Spleen (tissue), 11 donors: Measurements from ENCODE around the gene CDCA3. TPM values are rescaled to one million over a fixed set of nuclear protein-coding genes. Genes with fewer than 3 reads are reported as not detected.

Experiments used
- DNase-seq: peaks from one replicate; pipeline ENCODE4 v3.0.0-alpha.2; 2020
- H3K27ac ChIP-seq, 8 donors: fragments of 200-600 bp; sonication (generic) in 7 of 8; 1 replicate in 4 of 8; 2 replicates in 4 of 8; pipeline versions ENCODE4 v1.5.0 to v1.8.0; 2016 to 2021; ENCODE audit warnings: inconsistent platforms in 4 of 8, mild to moderate bottlenecking in 4 of 8, moderate library complexity in 1 of 8
- H3K27me3 ChIP-seq, 7 donors: fragments of 200-600 bp; sonication (generic) in 6 of 7; replicated peaks in 1 of 7; 1 replicate in 4 of 7; 2 replicates in 3 of 7; pipeline versions ENCODE4 v1.5.0 to v1.8.0; 2016 to 2021; ENCODE audit warnings: inconsistent platforms in 3 of 7, mild to moderate bottlenecking in 1 of 7
- H3K36me3 ChIP-seq, 6 donors: fragments of 200-600 bp; sonication (generic) in 5 of 6; 1 replicate in 4 of 6; 2 replicates in 2 of 6; pipeline versions ENCODE4 v1.5.0 to v1.8.0; 2016 to 2021; ENCODE audit warnings: inconsistent platforms in 2 of 6
- H3K4me1 ChIP-seq, 6 donors: fragments of 200-600 bp; sonication (generic) in 5 of 6; 1 replicate in 3 of 6; 2 replicates in 3 of 6; pipeline versions ENCODE4 v1.5.0 to v1.8.0; 2016 to 2021; ENCODE audit warnings: inconsistent platforms in 3 of 6
- H3K4me3 ChIP-seq, 8 donors: fragments of 200-600 bp; sonication (generic) in 7 of 8; 1 replicate in 4 of 8; 2 replicates in 4 of 8; pipeline versions ENCODE4 v1.5.0 to v1.8.0; 2016 to 2021; ENCODE audit warnings: inconsistent platforms in 4 of 8, mild to moderate bottlenecking in 4 of 8, moderate library complexity in 2 of 8
- H3K9me3 ChIP-seq, 8 donors: fragments of 200-600 bp; sonication (generic) in 7 of 8; 1 replicate in 4 of 8; 2 replicates in 4 of 8; pipeline versions ENCODE4 v1.5.0 to v1.8.0; 2016 to 2021; ENCODE audit warnings: inconsistent platforms in 4 of 8
- POLR2A ChIP-seq, 3 donors: fragments of 450-650 bp; IDR thresholded peaks; one replicate each; pipeline ENCODE4 v1.5.1; 2017; ENCODE audit warnings: antibody characterized with exemption in 3 of 3, mild to moderate bottlenecking in 1 of 3
- POLR2AphosphoS5 ChIP-seq, 3 donors: sonication (generic); formaldehyde crosslinking; IDR thresholded peaks; one replicate each; pipeline ENCODE4 v1.5.1; 2017; ENCODE audit warnings: antibody characterized with exemption in 3 of 3
- WGBS, 5 donors: extraction: QIAGEN DNeasy Blood & Tissue Kit in 3 of 5; methylation state at CpG; one replicate each; pipeline versions ENCODE4 v1.1.5 to v1.1.7; 2013 to 2018; 5-methylcytosine and 5-hydroxymethylcytosine counted together
- intact Hi-C: fragments of 100-400 bp; cut with DNase I; formaldehyde crosslinking; loops from one replicate; pipeline ENCODE4 v1.15.0; 2023; ENCODE audit warnings: low total_unique reads
- polyA plus RNA-seq, 3 donors: library from polyadenylated mRNA; stranded (reverse); fragments of 200-250 nt; gene quantifications; one replicate each; pipeline ENCODE4 v1.2.1, GENCODE V29; 2013
- total RNA-seq, 7 donors: library from RNA; depleted of rRNA in 3 of 7; stranded (reverse); fragments of >200 nt in 3 of 7; fragmentation: NEBNext Ultra II Directional in 4 of 7; extraction: Animal tissue kit (Norgen Biotek cat#: 25700) in 4 of 7; gene quantifications; one replicate each; pipeline versions ENCODE4 v1.1.0 to v1.2.1, GENCODE V29; 2016 to 2021
- TF ChIP-seq, protein P1 (sequence below), 11 experiments: fragments of 200-600 bp in 7 of 11; fragments of 450-650 bp in 4 of 11; sonication (generic) in 4 of 11; IDR thresholded peaks in 8 of 11; conservative IDR thresholded peaks in 3 of 11; 1 replicate in 7 of 11; 2 replicates in 4 of 11; pipeline versions ENCODE4 v1.4.0 to v1.8.0; 2016 to 2021; ENCODE audit warnings: antibody characterized with exemption in 11 of 11, inconsistent platforms in 4 of 11, mild to moderate bottlenecking in 1 of 11
- donor health status: healthy with polysubstance abuse.
- donor health status: DM: no; HTN: no; CAD: no; lungs with moderate emphysema.
- donor health status: DM: no; HTN: no; CAD: no.
- donor health status: Bipolar disorder and iron deficiency.
- donor health status: healthy.
- donor health status: DM: no; HTN: no; CAD: no.
- donor health status: DM: yes; HTN: yes; CAD: no.

Gene CDCA3
- total and polyA plus RNA-seq, 10 donors, result 1.9 to 18.1 (median 5.4) TPM

- Histone ChIP-seq H3K4me1 (peaks cover 4 to 64% (median 51%) of the 10 kb centered on the region in 6 donors), H3K27ac (no peak overlapping the region), H3K27me3 (peaks cover 0 to 52% (median 41%) of the 10 kb centered on the region in 7 donors), H3K36me3 (peaks cover 0 to 3% (median 0%) of the 10 kb centered on the region in 6 donors), H3K4me3 (no peak overlapping the region), H3K9me3 (no peaks in the 10 kb centered on the region)
- 59 to 79% (median 73%) methylated on average over 10 to 11 of the region's 11 CpGs for WGBS, 5 donors
- peak; percentile 76 for DNase-seq
- intact Hi-C loops, result no loop called here
- no peak for TF ChIP-seq POLR2A (IDR thresholded peaks at IDR 0.05)
- peak in 1 of 3 donors; percentile 50 for TF ChIP-seq POLR2AphosphoS5 (IDR thresholded peaks at IDR 0.05)
- TF ChIP-seq, protein P1, sequence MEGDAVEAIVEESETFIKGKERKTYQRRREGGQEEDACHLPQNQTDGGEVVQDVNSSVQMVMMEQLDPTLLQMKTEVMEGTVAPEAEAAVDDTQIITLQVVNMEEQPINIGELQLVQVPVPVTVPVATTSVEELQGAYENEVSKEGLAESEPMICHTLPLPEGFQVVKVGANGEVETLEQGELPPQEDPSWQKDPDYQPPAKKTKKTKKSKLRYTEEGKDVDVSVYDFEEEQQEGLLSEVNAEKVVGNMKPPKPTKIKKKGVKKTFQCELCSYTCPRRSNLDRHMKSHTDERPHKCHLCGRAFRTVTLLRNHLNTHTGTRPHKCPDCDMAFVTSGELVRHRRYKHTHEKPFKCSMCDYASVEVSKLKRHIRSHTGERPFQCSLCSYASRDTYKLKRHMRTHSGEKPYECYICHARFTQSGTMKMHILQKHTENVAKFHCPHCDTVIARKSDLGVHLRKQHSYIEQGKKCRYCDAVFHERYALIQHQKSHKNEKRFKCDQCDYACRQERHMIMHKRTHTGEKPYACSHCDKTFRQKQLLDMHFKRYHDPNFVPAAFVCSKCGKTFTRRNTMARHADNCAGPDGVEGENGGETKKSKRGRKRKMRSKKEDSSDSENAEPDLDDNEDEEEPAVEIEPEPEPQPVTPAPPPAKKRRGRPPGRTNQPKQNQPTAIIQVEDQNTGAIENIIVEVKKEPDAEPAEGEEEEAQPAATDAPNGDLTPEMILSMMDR (IDR thresholded peaks at IDR 0.05 in 8 of 11, conservative IDR thresholded peaks at IDR 0.05 in 3 of 11), result no peak
Measured at GRCh38 chr12:6830286-6830890, 20.7 kb downstream of the CDCA3 start.

DNA sequence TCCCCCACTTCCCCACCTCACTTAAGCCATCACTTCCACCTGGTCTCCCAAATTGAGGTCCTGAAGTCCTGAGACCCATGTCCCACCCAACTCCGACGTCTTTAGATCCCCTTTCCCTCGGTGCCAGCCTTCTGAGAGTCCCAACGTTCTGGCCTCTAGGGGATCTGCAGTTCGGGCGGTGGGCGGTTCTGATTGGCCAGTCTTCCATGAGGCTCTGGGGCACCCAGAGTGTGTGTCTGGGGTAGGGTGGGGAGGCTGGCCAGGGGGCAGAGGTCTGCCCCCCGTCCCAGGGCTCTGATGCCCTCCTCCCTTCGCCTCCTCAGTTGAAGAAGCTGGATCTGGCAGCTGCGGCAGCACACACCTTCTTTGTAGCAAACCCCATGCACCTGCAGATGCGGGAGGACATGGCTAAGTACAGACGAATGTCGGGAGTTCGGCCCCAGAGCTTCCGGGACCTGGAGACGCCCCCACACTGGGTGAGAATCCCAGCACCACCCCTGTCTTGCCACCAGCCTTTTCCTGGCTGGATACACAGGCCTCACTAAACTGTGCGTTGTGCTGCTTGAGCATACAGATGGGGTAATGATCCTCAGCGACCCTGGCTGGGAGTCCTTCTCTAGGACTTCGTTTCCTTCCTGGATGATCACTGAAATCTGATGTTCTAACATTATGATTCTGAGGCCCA lies 21.4 kb downstream of the CDCA3 start:
- peaks cover 0 to 59% (median 44%) of the 10 kb centered on the region in 7 donors for H3K27me3 ChIP-seq
- peak overlapping the region; percentile 53 to 84 (median 58) for H3K4me3 ChIP-seq
- peaks cover 0 to 3% (median 0%) of the 10 kb centered on the region in 6 donors for H3K36me3 ChIP-seq
- DNase-seq, result no peak
- H3K4me1 ChIP-seq, result peaks cover 4 to 69% (median 54%) of the 10 kb centered on the region in 6 donors
- TF ChIP-seq POLR2AphosphoS5 (IDR thresholded peaks at IDR 0.05), result no peak
- TF ChIP-seq, protein P1 (IDR thresholded peaks at IDR 0.05 in 8 of 11, conservative IDR thresholded peaks at IDR 0.05 in 3 of 11), result no peak
- TF ChIP-seq POLR2A (IDR thresholded peaks at IDR 0.05), result no peak
- 48 to 66% (median 58%) methylated on average over 19 of the region's 19 CpGs for WGBS, 5 donors
- H3K9me3 ChIP-seq, result no peaks in the 10 kb centered on the region
- H3K27ac ChIP-seq, result peak overlapping the region in 6 of 8 donors; percentile 47 to 78 (median 59)
- intact Hi-C loops, result loop anchor here (10.0 kb wide), 1 partner anchor 75 kb away; the partner anchor contains the start of gene MLF2

DNA sequence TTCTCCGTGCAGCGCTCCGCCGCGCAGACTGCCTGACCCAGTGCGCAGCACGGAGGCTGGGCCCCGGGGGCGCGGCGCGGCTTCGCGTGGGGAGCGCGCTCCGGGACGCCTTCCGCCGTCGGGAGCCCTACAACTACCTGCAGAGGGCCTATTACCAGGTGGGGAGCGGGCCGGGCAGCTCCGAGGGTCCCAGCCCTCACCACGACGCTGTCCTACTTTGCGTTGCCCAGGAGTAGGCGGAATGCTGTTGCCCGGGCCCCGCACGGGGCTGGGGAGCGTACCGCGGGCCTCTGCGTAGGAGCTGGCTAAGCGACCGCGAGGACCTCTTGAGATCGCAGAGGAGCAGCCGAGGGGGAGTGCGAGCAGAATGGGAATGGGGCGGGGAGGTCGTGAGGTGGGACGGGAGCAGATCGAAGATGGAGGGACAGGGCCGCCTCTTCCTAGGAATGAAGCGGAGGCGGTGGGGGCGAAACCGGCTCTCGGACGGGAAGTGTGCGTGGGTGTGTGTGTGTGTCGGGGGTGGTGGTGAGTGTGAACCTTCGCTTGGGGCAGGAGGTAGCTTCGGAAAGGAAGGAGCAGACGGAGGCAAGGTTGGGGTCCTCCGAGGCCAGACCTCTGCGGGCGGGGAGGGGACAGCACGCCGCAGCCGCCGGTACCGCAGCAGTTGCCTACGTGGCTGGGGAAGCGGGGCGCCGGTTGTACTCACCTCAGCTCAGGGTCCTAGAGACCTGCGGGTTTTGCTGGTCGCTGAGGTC lies 22.1 kb downstream of the CDCA3 start:
- intact Hi-C loops, result loop anchor here (10.0 kb wide), 1 partner anchor 74 kb away; the partner anchor contains the start of gene MLF2
- Histone ChIP-seq H3K4me1 (peaks cover 4 to 69% (median 54%) of the 10 kb centered on the region in 6 donors), H3K36me3 (peaks cover 0 to 3% (median 0%) of the 10 kb centered on the region in 6 donors), H3K27me3 (peaks cover 0 to 66% (median 45%) of the 10 kb centered on the region in 7 donors), H3K27ac (peak overlapping the region in 7 of 8 donors; percentile 30 to 78 (median 54)), H3K9me3 (no peaks in the 10 kb centered on the region), H3K4me3 (peak overlapping the region; percentile 53 to 84 (median 58))
- DNase-seq, result peak; percentile 82
- WGBS, 5 donors, result 0 to 2% (median 1%) methylated on average over 36 to 71 of the region's 71 CpGs
- TF ChIP-seq, protein P1 (IDR thresholded peaks at IDR 0.05 in 8 of 11, conservative IDR thresholded peaks at IDR 0.05 in 3 of 11), result no peak
- TF ChIP-seq POLR2A (IDR thresholded peaks at IDR 0.05) (no peak), POLR2AphosphoS5 (IDR thresholded peaks at IDR 0.05) (peak in 2 of 3 donors; percentile 25 to 50)
